Measurements from ENCODE around the gene SNX27. TPM values are rescaled to one million over a fixed set of nuclear protein-coding genes. Genes with fewer than 3 reads are reported as not detected.
A peak's percentile ranks its signal among the peaks of the same experiment; 100 is the strongest.

Gene SNX27
- total and polyA plus RNA-seq, 2 donors (not counting 3 experiments of a cell fraction or from before 2014, with no cell fraction given), result 8.1 to 24.9 TPM

GRCh38 chr1:151594143-151594625 is 17.7 kb upstream of the SNX27 start:
- intact Hi-C loops (cut with micrococcal nuclease), result loop anchor here (1.0 to 5.0 kb wide), 6 partner anchors 52 to 407 kb away; partner anchors contain the start of gene TUFT1
- no peaks in the 10 kb centered on the region for H3K9me3 ChIP-seq (replicated peaks; ENCODE audit: control insufficient read depth, insufficient read depth, low read length)
- no peak overlapping the region for H3K4me3 ChIP-seq (replicated peaks in 1 of 3; ENCODE audit: insufficient read depth in 1 of 3, low read depth in 1 of 3, low read length in 3 of 3)
- dilution Hi-C loops (cut with MboI; ENCODE audit: extremely low pct_ligation_motif_present, low sequenced_read_pairs), result no loop called here
- TF ChIP-seq MAX (IDR thresholded peaks at IDR 0.05; ENCODE audit: insufficient read depth, insufficient read length) (no peak), MYC (IDR thresholded peaks at IDR 0.05; ENCODE audit: low read depth, low read length) (no peak), FOS (IDR thresholded peaks at IDR 0.05; ENCODE audit: borderline replicate concordance, insufficient read depth, low read length) (no peak), POLR2A (IDR thresholded peaks at IDR 0.05; ENCODE audit: low read depth, low read length) (no peak), EZH2 (IDR thresholded peaks at IDR 0.05; ENCODE audit: borderline replicate concordance, low read depth, low read length, severe bottlenecking) (peak; percentile 35), CTCF (IDR thresholded peaks at IDR 0.05; ENCODE audit: extremely low read depth in 1 of 2, insufficient read depth in 1 of 2, low read depth in 1 of 2, low read length in 2 of 2) (peak; percentile 94 to 95), JUN (IDR thresholded peaks at IDR 0.05; ENCODE audit: borderline replicate concordance, insufficient read depth, insufficient read length, low read depth) (no peak)
- H3K79me2 ChIP-seq (ENCODE audit: control insufficient read depth, insufficient read depth, low read length), result no peaks in the 10 kb centered on the region
- H3K9ac ChIP-seq (replicated peaks; ENCODE audit: extremely low read depth, insufficient read depth, low read length), result no peak overlapping the region
- POLR2A ChIA-PET, result no interaction called here
- no peak overlapping the region for H3K27ac ChIP-seq (ENCODE audit: insufficient read depth, low read depth, low read length)
- no peaks in the 10 kb centered on the region for H4K20me1 ChIP-seq (replicated peaks; ENCODE audit: control insufficient read depth, extremely low read depth, insufficient read depth, low read length)
- peak overlapping the region; percentile 38 for H3K4me2 ChIP-seq (ENCODE audit: insufficient read depth, low read length)
- BruUV-seq (replicated peaks), result no TSS peak
- no peaks in the 10 kb centered on the region for H3K4me1 ChIP-seq (ENCODE audit: control insufficient read depth, extremely low read depth, insufficient read depth, low read length)
- no peaks in the 10 kb centered on the region for H3K36me3 ChIP-seq (ENCODE audit: control insufficient read depth in 2 of 2, extremely low read depth in 1 of 2, insufficient read depth in 2 of 2, low read length in 2 of 2)
- H3K27me3 ChIP-seq (ENCODE audit: control insufficient read depth in 2 of 2, insufficient read depth in 2 of 2, low read length in 2 of 2), result no peaks in the 10 kb centered on the region
- peak; percentile 51 for DNase-seq (ENCODE audit: low read depth, low spot score)
- FAIRE-seq, result peak; percentile 59
- H3K9me1 ChIP-seq (replicated peaks; ENCODE audit: control insufficient read depth, extremely low read depth, insufficient read depth, low read length), result no peaks in the 10 kb centered on the region
- H2AFZ ChIP-seq (ENCODE audit: low read depth, low read length), result peak overlapping the region; percentile 55
- CTCF ChIA-PET, result interaction anchor here (0.9 to 1.8 kb wide), 11 partner anchors 11 to 242 kb away, joined by 3 to 8 read pairs (median 4); no protein-coding TSS in a partner anchor

Data from endothelial cell of umbilical vein (primary cell).